SK-N-SH (cell line): ENCODE measurements around the gene MBNL1. TPM values are rescaled to one million over a fixed set of nuclear protein-coding genes. Genes with fewer than 3 reads are reported as not detected.
A peak's percentile ranks its signal among the peaks of the same experiment; 100 is the strongest.

Experiments
- CTCF ChIA-PET: fragments of 300-600, 350-600 bp; formaldehyde crosslinking; extraction: SDS; loops from one replicate; lab custom pipeline; 2021; lab: Yijun Ruan, JAX
- POLR2A ChIA-PET: fragments of 350-600 bp; sonication (Branson Sonifier 250); formaldehyde crosslinking; extraction: SDS; loops from one replicate; lab custom pipeline; 2020; ENCODE audit warnings: antibody characterized with exemption, inconsistent platforms; lab: Yijun Ruan, JAX
- DNase-seq: peaks from one replicate; pipeline ENCODE4 v3.0.0; 2012
- H2AFZ ChIP-seq: fragments of 200-600 bp; sonication (generic); 2 replicates; pipeline ENCODE4 v1.8.1; 2016; ENCODE audit warnings: antibody characterized with exemption, mild to moderate bottlenecking, low read depth
- H3F3A ChIP-seq: fragments of 200-600 bp; sonication (generic); replicated peaks from 2 replicates; pipeline ENCODE3; 2016; ENCODE audit warnings: antibody characterized with exemption, mild to moderate bottlenecking; ENCODE audit not compliant: insufficient read depth
- H3K27ac ChIP-seq, 2 experiments: fragments of 200-500 bp in 1 of 2; fragments of 200-600 bp in 1 of 2; sonication (Bioruptor generic) in 1 of 2; sonication (generic), shearing (Covaris generic) in 1 of 2; 2 replicates each; pipeline versions ENCODE4 v1.5.1 to v1.6.1; 2014 to 2016; ENCODE audit warnings: low read depth in 2 of 2, inconsistent platforms in 1 of 2, low read length in 1 of 2, mild to moderate bottlenecking in 1 of 2, mixed read lengths in 1 of 2
- H3K27me3 ChIP-seq: fragments of 200-600 bp; sonication (generic), shearing (Covaris generic); 2 replicates; pipeline ENCODE4 v1.6.1; 2016; ENCODE audit warnings: mixed run types; ENCODE audit not compliant: insufficient read depth
- H3K36me3 ChIP-seq, 2 experiments: fragments of 200-500 bp in 1 of 2; fragments of 200-600 bp in 1 of 2; sonication (Bioruptor generic) in 1 of 2; sonication (generic) in 1 of 2; replicated peaks in 1 of 2; 2 replicates each; pipeline versions ENCODE3 to v1.5.1; 2014 to 2016; ENCODE audit warnings: low read length in 1 of 2, mild to moderate bottlenecking in 1 of 2; ENCODE audit not compliant: insufficient read depth in 2 of 2, control insufficient read depth in 1 of 2
- H3K4me1 ChIP-seq, 2 experiments: fragments of 200-500 bp in 1 of 2; fragments of 200-600 bp in 1 of 2; sonication (Bioruptor generic) in 1 of 2; sonication (generic), shearing (Covaris generic) in 1 of 2; 2 replicates each; pipeline versions ENCODE4 v1.5.1 to v1.6.1; 2014 to 2016; ENCODE audit warnings: low read depth in 1 of 2, low read length in 1 of 2, mixed run types in 1 of 2; ENCODE audit not compliant: insufficient read depth in 2 of 2, control insufficient read depth in 1 of 2
- H3K4me2 ChIP-seq: fragments of 200-600 bp; sonication (generic), shearing (Covaris generic); 2 replicates; pipeline ENCODE4 v1.6.1; 2017; ENCODE audit warnings: mixed run types
- H3K4me3 ChIP-seq, 2 experiments: fragments of 200-500 bp in 1 of 2; fragments of 200-600 bp in 1 of 2; sonication (Bioruptor generic) in 1 of 2; sonication (generic), shearing (Covaris generic) in 1 of 2; 2 replicates each; pipeline versions ENCODE4 v1.5.1 to v1.8.1; 2014 to 2016; ENCODE audit warnings: low read depth in 2 of 2, inconsistent platforms in 1 of 2, low read length in 1 of 2, mild to moderate bottlenecking in 1 of 2, mixed read lengths in 1 of 2, moderate library complexity in 1 of 2
- H3K79me2 ChIP-seq: fragments of 200-600 bp; sonication (generic); 2 replicates; pipeline ENCODE4 v1.8.1; 2017; ENCODE audit warnings: mild to moderate bottlenecking; ENCODE audit not compliant: insufficient read depth
- H3K9ac ChIP-seq: fragments of 200-600 bp; sonication (generic); 2 replicates; pipeline ENCODE4 v1.6.1; 2017; ENCODE audit warnings: mixed run types
- H3K9me2 ChIP-seq: fragments of 200-600 bp; sonication (generic); 2 replicates; pipeline ENCODE4 v1.6.1; 2017; ENCODE audit warnings: mixed run types
- H3K9me3 ChIP-seq: fragments of 200-600 bp; sonication (generic); 2 replicates; pipeline ENCODE4 v1.6.1; 2017; ENCODE audit warnings: mixed run types, mild to moderate bottlenecking, moderate library complexity
- H4K20me1 ChIP-seq: fragments of 200-600 bp; sonication (generic); 2 replicates; pipeline ENCODE4 v1.6.1; 2017; ENCODE audit warnings: mild to moderate bottlenecking, mixed run types; ENCODE audit not compliant: insufficient read depth
- ELF1 ChIP-seq: IDR thresholded peaks from 2 replicates; pipeline ENCODE4 v1.4.0; 2012
- EZH2phosphoT487 ChIP-seq: fragments of 200-600 bp; sonication (generic); IDR thresholded peaks from 2 replicates; pipeline ENCODE4 v1.6.1; 2017; ENCODE audit warnings: low read depth, mixed run types, mild to moderate bottlenecking, antibody characterized with exemption, moderate library complexity, borderline replicate concordance
- FOXM1 ChIP-seq: IDR thresholded peaks from 2 replicates; pipeline ENCODE4 v1.4.0; 2012; ENCODE audit warnings: low read depth, mild to moderate bottlenecking
- GATA2 ChIP-seq: sonication (generic); formaldehyde crosslinking; IDR thresholded peaks from 2 replicates; pipeline ENCODE4 v1.5.0; 2020; ENCODE audit warnings: mild to moderate bottlenecking, missing genetic modification reagents
- MAX ChIP-seq: IDR thresholded peaks from 2 replicates; pipeline ENCODE4 v1.4.0; 2012; ENCODE audit warnings: low read depth
- NFIC ChIP-seq: IDR thresholded peaks from 2 replicates; pipeline ENCODE4 v1.4.0; 2012; ENCODE audit warnings: borderline replicate concordance
- POLR2AphosphoS5 ChIP-seq: IDR thresholded peaks from 2 replicates; pipeline ENCODE4 v1.6.1; 2012; ENCODE audit warnings: low read depth, low read length
- RCOR1 ChIP-seq: fragments of 150-350 bp; IDR thresholded peaks from 2 replicates; pipeline ENCODE4 v1.6.1; 2017; ENCODE audit warnings: antibody characterized with exemption, low read length
- RXRA ChIP-seq: IDR thresholded peaks from 2 replicates; pipeline ENCODE4 v1.4.0; 2012; ENCODE audit warnings: low read depth, mild to moderate bottlenecking, borderline replicate concordance
- USF2 ChIP-seq: fragments of 150-350 bp; IDR thresholded peaks from 2 replicates; pipeline ENCODE4 v1.6.1; 2017; ENCODE audit warnings: antibody characterized with exemption, low read length, low read depth, borderline replicate concordance
- ZBTB33 ChIP-seq: IDR thresholded peaks from 2 replicates; pipeline ENCODE4 v1.4.0; 2012; ENCODE audit warnings: low read depth, borderline replicate concordance
- WGBS: methylation state at CpG from one replicate; pipeline ENCODE4 v1.1.6; 2017; ENCODE audit warnings: low lambda C conversion rate; 5-methylcytosine and 5-hydroxymethylcytosine counted together
- polyA plus RNA-seq, 3 experiments: library from polyadenylated mRNA; depleted of rRNA; stranded (reverse); fragments of >200 nt; gene quantifications; 2 replicates each; pipeline ENCODE4 v1.2.3, GENCODE V29; 2012

MBNL1 gene
- polyA plus RNA-seq, 1 of the 3 experiments (the other 2 are of a cell fraction) = 44.3 TPM

DNA sequence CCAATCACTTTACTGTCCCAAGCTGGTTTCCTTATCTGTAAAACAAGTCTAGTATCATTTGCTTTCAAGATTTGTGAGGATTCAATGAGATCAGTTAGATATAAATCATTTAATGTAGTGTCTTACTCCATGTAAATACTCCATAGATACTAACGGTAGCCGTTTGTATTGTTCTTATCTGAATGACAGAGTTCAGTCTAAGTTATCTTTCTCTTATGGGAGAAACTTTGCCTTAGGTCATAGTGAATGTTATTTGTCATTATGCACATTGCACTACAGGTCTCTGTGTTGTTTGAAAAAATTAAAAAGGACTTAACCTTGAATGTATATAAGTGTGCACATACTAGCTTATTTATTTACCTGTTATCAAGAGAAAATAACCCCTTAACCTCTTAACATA lies 44.7 kb downstream of the MBNL1 start:
- no peak overlapping the region; a peak in 1 of 4 replicates for H3K27ac ChIP-seq
- H3K9me2 ChIP-seq = no peaks in the 10 kb centered on the region
- peaks cover 37% of the 10 kb centered on the region for H4K20me1 ChIP-seq
- H2AFZ ChIP-seq = no peak overlapping the region
- H3K36me3 ChIP-seq = peaks cover 0 to 25% of the 10 kb centered on the region in 2 experiments
- H3F3A ChIP-seq = peaks cover 46% of the 10 kb centered on the region
- no peak overlapping the region for H3K4me2 ChIP-seq
- no peak for DNase-seq
- no peaks in the 10 kb centered on the region for H3K27me3 ChIP-seq
- H3K9me3 ChIP-seq = no peaks in the 10 kb centered on the region; the same call in 1 of the 2 replicates
- POLR2A ChIA-PET = no interaction called here
- WGBS = 84% methylated on average over 2 of the region's 2 CpGs
- CTCF ChIA-PET = interaction anchor here (1.2 kb wide), 1 partner anchor 11 kb away, joined by 5 read pairs; no protein-coding TSS in a partner anchor
- H3K9ac ChIP-seq = no peak overlapping the region
- H3K79me2 ChIP-seq = peaks cover 98% of the 10 kb centered on the region
- TF ChIP-seq MAX (no peak), GATA2 (CRISPR knock-in tag) (peak; percentile 50), EZH2phosphoT487 (no peak), RCOR1 (0 out of 2 replicates have a peak, but pooled peaks have one; percentile 44)
- H3K4me3 ChIP-seq = no peak overlapping the region
- H3K4me1 ChIP-seq = peaks cover 8 to 29% of the 10 kb centered on the region in 2 experiments; a peak in 3 of 4 replicates

DNA sequence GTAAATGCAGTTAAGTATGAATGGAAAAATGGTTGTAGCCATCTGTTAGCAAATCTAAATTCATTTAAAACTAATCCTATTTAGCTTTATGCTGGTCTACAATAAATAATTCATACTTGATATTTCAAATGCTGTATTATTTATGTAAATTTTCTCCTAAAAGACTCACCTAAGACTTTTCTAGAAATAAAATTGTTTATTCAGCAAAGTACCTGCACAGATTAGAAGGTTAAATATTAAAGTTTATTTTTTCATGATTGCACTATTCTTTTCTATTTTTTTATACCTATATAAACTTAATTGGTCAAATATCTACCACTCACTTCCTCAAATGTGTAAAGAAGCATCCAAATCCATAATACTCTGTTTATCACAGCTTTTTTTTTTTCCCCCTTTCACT lies 45.2 kb downstream of the MBNL1 start:
- Histone ChIP-seq H3K79me2 (peaks cover 98% of the 10 kb centered on the region), H3K4me3 (no peak overlapping the region), H3K27me3 (no peaks in the 10 kb centered on the region), H3K27ac (no peak overlapping the region), H3K36me3 (peaks cover 0 to 25% of the 10 kb centered on the region in 2 experiments), H3K9ac (no peak overlapping the region), H4K20me1 (peaks cover 32% of the 10 kb centered on the region), H2AFZ (no peak overlapping the region), H3F3A (peaks cover 46% of the 10 kb centered on the region), H3K9me2 (no peaks in the 10 kb centered on the region), H3K4me1 (peaks cover 5 to 29% of the 10 kb centered on the region in 2 experiments), H3K4me2 (no peak overlapping the region), H3K9me3 (no peaks in the 10 kb centered on the region; the same call in 1 of the 2 replicates)
- DNase-seq = no peak
- ChIA-PET CTCF (no interaction called here), POLR2A (no interaction called here)
- no peak for TF ChIP-seq RXRA
- no peak for TF ChIP-seq ZBTB33
- TF ChIP-seq NFIC = no peak
- no peak for TF ChIP-seq FOXM1
- no peak for TF ChIP-seq RCOR1
- TF ChIP-seq POLR2AphosphoS5 = no peak
- no peak for TF ChIP-seq USF2
- TF ChIP-seq GATA2 (CRISPR knock-in tag) = no peak
- no peak for TF ChIP-seq ELF1
